ENCODE results near the gene GPR89B. TPM values are rescaled to one million over a fixed set of nuclear protein-coding genes. Genes with fewer than 3 reads are reported as not detected.
"Not testable (repeated sequence)": the region's sequence is repeated elsewhere in the genome, so short reads cannot be mapped to it uniquely, and the experiment has no call there.

GPR89B gene
- total RNA-seq, 2 experiments from 2014 or later = 13.2 to 21.1 TPM

- H3K27ac Mint-ChIP-seq; ATAC-seq; H3K36me3 Mint-ChIP-seq (ENCODE audit: low read depth); DNase-seq; CTCF ChIA-PET; H3K9me3 Mint-ChIP-seq (ENCODE audit: low read depth); POLR2A ChIA-PET; H3K4me3 Mint-ChIP-seq; H3K27me3 Mint-ChIP-seq; intact Hi-C loops (cut with DNase I, micrococcal nuclease): not testable (repeated sequence)
- peaks cover 14% of the 10 kb centered on the region for H3K4me1 Mint-ChIP-seq
Measured at GRCh38 chr1:147996088-147996487, 67.9 kb downstream of the GPR89B start.

GRCh38 chr1:148007724-148008123 lies 79.5 kb downstream of the GPR89B start:
- CTCF ChIA-PET; H3K27ac Mint-ChIP-seq; DNase-seq; H3K4me1 Mint-ChIP-seq; POLR2A ChIA-PET; intact Hi-C loops (cut with DNase I, micrococcal nuclease); ATAC-seq; H3K36me3 Mint-ChIP-seq (ENCODE audit: low read depth); H3K4me3 Mint-ChIP-seq; H3K9me3 Mint-ChIP-seq (ENCODE audit: low read depth): not testable (repeated sequence)
- H3K27me3 Mint-ChIP-seq = peaks cover 14% of the 10 kb centered on the region

GRCh38 chr1:148010527-148010926 lies 82.3 kb downstream of the GPR89B start:
- intact Hi-C loops (cut with DNase I, micrococcal nuclease) = no loop called here
- peaks cover 2% of the 10 kb centered on the region for H3K36me3 Mint-ChIP-seq (ENCODE audit: low read depth)
- ChIA-PET CTCF (no interaction called here), POLR2A (no interaction called here)
- peaks cover 29% of the 10 kb centered on the region for H3K27me3 Mint-ChIP-seq
- no peak overlapping the region for H3K4me3 Mint-ChIP-seq
- H3K27ac Mint-ChIP-seq = no peak overlapping the region
- peaks cover 4% of the 10 kb centered on the region for H3K4me1 Mint-ChIP-seq
- no peaks in the 10 kb centered on the region for H3K9me3 Mint-ChIP-seq (ENCODE audit: low read depth)
- DNase-seq = no peak
- no peak for ATAC-seq

- H3K36me3 Mint-ChIP-seq (ENCODE audit: low read depth); H3K4me3 Mint-ChIP-seq; H3K27ac Mint-ChIP-seq; POLR2A ChIA-PET; H3K4me1 Mint-ChIP-seq; CTCF ChIA-PET; intact Hi-C loops (cut with DNase I, micrococcal nuclease); ATAC-seq; H3K9me3 Mint-ChIP-seq (ENCODE audit: low read depth): not testable (repeated sequence)
- H3K27me3 Mint-ChIP-seq = peaks cover 31% of the 10 kb centered on the region
- DNase-seq = peak; percentile 15
Measured at GRCh38 chr1:148013177-148014144, 85.2 kb downstream of the GPR89B start.

- Mint-ChIP-seq H3K27me3 (peaks cover 31% of the 10 kb centered on the region), H3K4me3 (peak overlapping the region; percentile 47)
- H3K36me3 Mint-ChIP-seq (ENCODE audit: low read depth); H3K27ac Mint-ChIP-seq; H3K9me3 Mint-ChIP-seq (ENCODE audit: low read depth); intact Hi-C loops (cut with DNase I, micrococcal nuclease); POLR2A ChIA-PET; CTCF ChIA-PET; H3K4me1 Mint-ChIP-seq: not testable (repeated sequence)
- DNase-seq = peak; percentile 15
- ATAC-seq = peak; percentile 49
Measured at GRCh38 chr1:148014289-148015200, 86.3 kb downstream of the GPR89B start.

- H3K4me3 Mint-ChIP-seq; DNase-seq; intact Hi-C loops (cut with DNase I, micrococcal nuclease); H3K9me3 Mint-ChIP-seq (ENCODE audit: low read depth); H3K4me1 Mint-ChIP-seq; ATAC-seq; H3K27me3 Mint-ChIP-seq; H3K27ac Mint-ChIP-seq; H3K36me3 Mint-ChIP-seq (ENCODE audit: low read depth); CTCF ChIA-PET; POLR2A ChIA-PET: not testable (repeated sequence)
Measured at GRCh38 chr1:148024918-148025317, 96.7 kb downstream of the GPR89B start.

GRCh38 chr1:148027004-148027403 lies 98.8 kb downstream of the GPR89B start:
- CTCF ChIA-PET; H3K9me3 Mint-ChIP-seq (ENCODE audit: low read depth); intact Hi-C loops (cut with DNase I, micrococcal nuclease); H3K27ac Mint-ChIP-seq; H3K36me3 Mint-ChIP-seq (ENCODE audit: low read depth); ATAC-seq; H3K4me1 Mint-ChIP-seq; POLR2A ChIA-PET; DNase-seq; H3K4me3 Mint-ChIP-seq; H3K27me3 Mint-ChIP-seq: not testable (repeated sequence)

- H3K9me3 Mint-ChIP-seq (ENCODE audit: low read depth); intact Hi-C loops (cut with DNase I, micrococcal nuclease); POLR2A ChIA-PET; H3K4me1 Mint-ChIP-seq; ATAC-seq; DNase-seq; CTCF ChIA-PET; H3K27me3 Mint-ChIP-seq; H3K36me3 Mint-ChIP-seq (ENCODE audit: low read depth): not testable (repeated sequence)
- Mint-ChIP-seq H3K4me3 (peak overlapping the region; percentile 43), H3K27ac (peak overlapping the region; percentile 31)
Measured at GRCh38 chr1:148032247-148032646, 104.0 kb downstream of the GPR89B start.

GRCh38 chr1:148032690-148033089 lies 104.5 kb downstream of the GPR89B start:
- H3K27me3 Mint-ChIP-seq; DNase-seq; intact Hi-C loops (cut with DNase I, micrococcal nuclease); H3K27ac Mint-ChIP-seq; H3K36me3 Mint-ChIP-seq (ENCODE audit: low read depth); CTCF ChIA-PET; H3K4me3 Mint-ChIP-seq; H3K4me1 Mint-ChIP-seq; H3K9me3 Mint-ChIP-seq (ENCODE audit: low read depth); POLR2A ChIA-PET: not testable (repeated sequence)
- peak; percentile 64 for ATAC-seq

GRCh38 chr1:148033147-148033546 lies 104.9 kb downstream of the GPR89B start:
- ATAC-seq; H3K27ac Mint-ChIP-seq; H3K27me3 Mint-ChIP-seq; CTCF ChIA-PET; DNase-seq; POLR2A ChIA-PET; intact Hi-C loops (cut with DNase I, micrococcal nuclease); H3K9me3 Mint-ChIP-seq (ENCODE audit: low read depth); H3K36me3 Mint-ChIP-seq (ENCODE audit: low read depth); H3K4me1 Mint-ChIP-seq: not testable (repeated sequence)
- peak overlapping the region; percentile 49 for H3K4me3 Mint-ChIP-seq

GRCh38 chr1:148037850-148038461 lies 109.7 kb downstream of the GPR89B start:
- intact Hi-C loops (cut with DNase I, micrococcal nuclease) = loop anchor here in 1 of 2 experiments (5.0 kb wide), 1 partner anchor 294 kb away; no protein-coding TSS in a partner anchor
- H3K27me3 Mint-ChIP-seq; H3K4me1 Mint-ChIP-seq; CTCF ChIA-PET; H3K9me3 Mint-ChIP-seq (ENCODE audit: low read depth); H3K36me3 Mint-ChIP-seq (ENCODE audit: low read depth): not testable (repeated sequence)
- ATAC-seq = peak; percentile 9
- POLR2A ChIA-PET = interaction anchor here (0.7 to 1.3 kb wide), 13 partner anchors 225 to 1661 kb away, joined by 3 to 73 read pairs (median 6); partner anchors contain the start of gene ACP6
- peak overlapping the region; percentile 92 for H3K27ac Mint-ChIP-seq
- peak; percentile 20 for DNase-seq
- H3K4me3 Mint-ChIP-seq = peak overlapping the region; percentile 72

All from activated CD4-positive, alpha-beta T cell treated with anti-CD3 and anti-CD28 coated beads for 36 hours (primary cell).